Endometrial microvascular endothelial cells (primary cell): ENCODE data around the gene PHACTR4. TPM values are rescaled to one million over a fixed set of nuclear protein-coding genes. Genes with fewer than 3 reads are reported as not detected.
"Not testable (repeated sequence)": the region's sequence is repeated elsewhere in the genome, so short reads cannot be mapped to it uniquely, and the experiment has no call there.

Experiments
- in situ Hi-C: cut with HindIII; loops from 2 replicates; pipeline ENCODE4 v1.10.0; 2017; ENCODE audit warnings: low sequenced_read_pairs, low pct_unique_long_range_greater_than_20kb; ENCODE audit errors: inconsistent ontology term
- total RNA-seq: library from RNA; depleted of rRNA; stranded (reverse); fragments of >200 nt; gene quantifications from one replicate; pipeline ENCODE4 v1.2.3, GENCODE V29; 2015; ENCODE audit errors: inconsistent ontology term

Gene PHACTR4
- total RNA-seq, 1 donor from 2014 or later = 24.5 TPM

DNA sequence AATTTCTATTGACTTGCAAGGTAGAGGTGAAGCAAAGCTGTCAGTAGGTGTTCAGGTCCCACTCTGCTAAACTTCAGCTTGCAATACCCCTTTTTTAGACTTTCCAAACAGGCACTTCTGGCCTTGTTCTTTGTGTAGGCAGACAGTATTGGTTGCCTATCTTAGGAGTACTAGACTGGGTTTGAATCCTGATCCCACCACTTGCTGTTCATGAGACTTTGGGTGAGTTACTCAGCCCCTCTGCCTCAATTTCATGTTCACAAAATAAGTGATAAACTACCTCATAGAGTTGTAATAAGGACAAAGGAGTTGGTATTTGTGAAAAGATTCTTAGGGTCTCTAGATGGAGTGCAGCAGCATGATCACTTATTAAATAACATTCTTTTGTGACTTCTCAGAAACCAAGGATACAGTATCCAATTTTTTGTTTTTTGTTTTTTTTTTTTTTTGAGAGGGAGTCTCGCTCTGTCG, 141.5 kb downstream of the PHACTR4 start:
- in situ Hi-C loops = no loop called here

DNA sequence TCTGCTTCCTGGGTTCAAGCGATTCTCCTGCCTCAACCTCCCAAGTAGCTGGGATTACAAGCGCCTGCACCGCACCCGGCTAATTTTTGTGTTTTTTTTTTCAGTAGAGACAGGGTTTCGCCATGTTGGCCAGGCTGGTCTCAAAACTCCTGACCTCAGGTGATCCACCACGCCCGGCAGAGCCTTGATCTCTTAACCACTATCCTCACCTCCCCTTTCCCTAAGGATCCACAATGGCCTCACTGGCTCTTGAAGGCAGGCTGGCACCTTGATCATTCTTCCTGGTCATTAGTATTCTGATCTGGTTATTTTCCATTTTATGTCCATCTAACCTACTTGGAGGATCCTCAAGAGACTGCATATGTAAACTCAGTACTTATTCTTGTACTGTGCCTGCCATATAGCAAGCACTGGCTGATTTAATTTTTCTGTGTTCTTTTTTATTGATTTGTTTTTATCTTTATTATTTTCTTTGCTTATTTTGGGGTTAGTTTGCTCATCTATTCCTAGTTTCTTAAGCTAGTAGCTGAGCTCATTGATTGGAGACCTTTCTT, 142.6 kb downstream of the PHACTR4 start:
- in situ Hi-C loops = no loop called here

DNA sequence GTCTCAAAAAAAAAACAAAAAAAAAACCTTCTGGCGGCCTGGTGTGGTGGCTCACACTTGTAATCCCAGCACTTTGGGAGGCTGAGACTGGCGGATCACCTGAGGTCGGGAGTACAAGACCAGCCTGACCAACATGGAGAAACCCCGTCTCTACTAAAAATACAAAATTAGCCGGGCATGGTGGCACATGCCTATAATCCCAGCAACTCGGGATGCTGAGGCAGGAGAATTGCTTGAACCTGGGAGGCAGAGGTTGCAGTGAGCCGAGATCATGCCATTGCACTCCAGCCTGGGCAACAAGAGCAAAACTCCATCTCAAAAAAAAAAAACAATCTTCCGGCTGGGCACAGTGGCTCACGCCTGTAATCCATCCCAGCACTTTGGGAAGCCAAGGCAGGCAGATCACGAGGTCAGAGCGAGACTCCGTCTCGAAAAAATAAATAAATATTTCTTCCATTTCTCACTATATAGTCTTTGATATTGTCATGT, 144.9 kb downstream of the PHACTR4 start:
- in situ Hi-C loops = not testable (repeated sequence)

DNA sequence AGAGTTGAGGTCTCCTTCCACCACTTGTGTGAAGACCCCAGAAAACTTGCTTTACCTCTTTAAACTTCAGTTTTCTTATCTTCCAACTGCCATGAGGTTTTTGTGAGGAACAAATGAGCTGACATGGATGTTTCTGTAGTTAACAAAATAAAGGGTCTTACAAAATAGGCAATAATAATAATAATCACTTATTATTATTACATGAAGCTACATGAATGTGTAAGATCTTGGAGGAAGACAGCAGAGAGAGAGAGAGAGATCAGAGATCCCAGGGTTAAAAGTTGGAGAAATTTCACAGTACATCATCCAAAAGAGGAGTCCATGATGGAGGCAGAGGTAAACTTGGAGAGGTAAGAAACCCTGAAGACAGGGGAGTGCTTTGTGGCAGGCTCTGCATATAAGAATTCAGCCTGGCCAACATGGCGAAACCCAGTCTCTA, 147.0 kb downstream of the PHACTR4 start:
- in situ Hi-C loops = no loop called here

DNA sequence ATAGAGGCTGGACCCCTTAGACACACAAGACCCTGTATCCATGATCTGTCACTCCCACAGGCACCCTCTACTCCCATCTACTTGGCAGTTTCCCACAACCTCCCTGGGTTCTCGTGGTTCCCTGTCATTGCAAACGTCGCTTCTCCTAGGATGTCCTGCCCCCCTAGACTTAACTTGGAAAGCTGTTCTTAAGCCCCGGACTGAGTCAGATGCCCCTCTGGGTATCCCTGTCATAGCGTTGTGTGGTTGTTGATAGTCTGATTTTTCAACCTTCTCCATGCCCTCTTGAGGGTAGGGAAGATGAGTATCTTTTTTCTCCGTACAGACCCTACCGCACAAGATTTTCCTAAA, 148.1 kb downstream of the PHACTR4 start:
- in situ Hi-C loops = no loop called here

DNA sequence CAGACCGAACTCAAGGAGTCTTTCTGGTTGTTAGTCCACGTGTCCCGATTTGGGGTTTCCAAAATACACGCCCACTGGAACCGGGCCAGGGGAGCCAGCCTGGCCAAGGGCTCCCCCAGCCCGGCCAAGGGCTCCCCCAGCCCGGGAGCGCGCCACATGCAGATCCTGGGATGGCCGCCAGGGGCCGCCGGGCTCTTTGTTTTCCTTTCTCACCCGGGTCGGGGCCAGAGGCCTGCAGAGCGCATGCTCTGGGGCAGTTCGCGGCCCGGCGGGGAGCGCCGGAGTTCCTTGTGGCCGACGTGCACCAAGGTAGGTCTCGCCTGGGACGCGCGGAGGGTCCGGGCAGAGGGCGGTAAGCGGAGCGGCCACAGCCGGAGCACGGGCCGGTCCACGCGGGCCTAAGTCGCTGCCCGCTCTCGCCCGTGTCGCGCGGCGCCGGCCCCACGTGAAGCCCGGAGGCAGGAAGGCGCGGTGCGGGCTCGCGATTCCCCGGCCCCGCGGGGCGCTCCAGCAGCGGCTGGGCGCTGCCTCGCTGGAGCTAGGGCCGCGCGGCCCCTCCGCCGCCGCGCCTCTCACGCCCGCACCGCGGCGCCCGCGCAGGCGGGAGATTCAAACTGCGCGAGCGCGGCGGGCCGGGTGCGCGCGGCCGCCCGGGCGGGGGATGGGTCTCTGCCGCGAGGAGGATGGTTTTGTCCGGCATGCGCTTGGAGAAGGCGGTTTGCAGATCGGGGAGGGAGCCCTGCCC, 148.6 kb downstream of the PHACTR4 start:
- in situ Hi-C loops = no loop called here

DNA sequence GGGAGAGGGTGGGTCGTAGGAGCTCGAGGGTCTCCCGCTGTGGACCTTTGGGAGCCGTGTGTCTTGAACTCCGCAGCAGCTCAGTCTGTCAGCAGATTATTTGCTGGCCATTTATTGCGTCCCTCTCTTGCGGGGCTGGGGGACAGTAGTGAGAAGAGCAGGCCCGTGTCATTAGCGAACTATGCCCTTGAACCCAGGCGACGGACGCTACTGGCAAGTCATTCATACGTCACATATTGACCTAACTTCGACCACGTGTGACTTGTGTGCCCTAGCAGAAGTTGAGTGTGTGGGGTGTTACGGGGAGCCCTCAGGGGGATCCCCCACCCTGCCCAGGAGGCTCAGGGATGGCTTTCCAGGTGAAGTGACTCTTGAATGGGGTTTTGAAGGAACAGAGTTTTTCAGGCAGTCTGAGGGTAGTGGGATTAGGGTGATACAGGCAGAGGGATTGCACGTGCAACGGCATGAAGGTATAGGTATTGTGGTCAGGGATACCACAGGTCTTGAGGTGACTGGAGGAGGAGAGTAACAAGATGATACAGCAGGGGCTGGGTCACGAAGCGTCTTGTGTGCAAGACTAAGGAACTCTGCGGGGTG, 149.3 kb downstream of the PHACTR4 start:
- in situ Hi-C loops = no loop called here

DNA sequence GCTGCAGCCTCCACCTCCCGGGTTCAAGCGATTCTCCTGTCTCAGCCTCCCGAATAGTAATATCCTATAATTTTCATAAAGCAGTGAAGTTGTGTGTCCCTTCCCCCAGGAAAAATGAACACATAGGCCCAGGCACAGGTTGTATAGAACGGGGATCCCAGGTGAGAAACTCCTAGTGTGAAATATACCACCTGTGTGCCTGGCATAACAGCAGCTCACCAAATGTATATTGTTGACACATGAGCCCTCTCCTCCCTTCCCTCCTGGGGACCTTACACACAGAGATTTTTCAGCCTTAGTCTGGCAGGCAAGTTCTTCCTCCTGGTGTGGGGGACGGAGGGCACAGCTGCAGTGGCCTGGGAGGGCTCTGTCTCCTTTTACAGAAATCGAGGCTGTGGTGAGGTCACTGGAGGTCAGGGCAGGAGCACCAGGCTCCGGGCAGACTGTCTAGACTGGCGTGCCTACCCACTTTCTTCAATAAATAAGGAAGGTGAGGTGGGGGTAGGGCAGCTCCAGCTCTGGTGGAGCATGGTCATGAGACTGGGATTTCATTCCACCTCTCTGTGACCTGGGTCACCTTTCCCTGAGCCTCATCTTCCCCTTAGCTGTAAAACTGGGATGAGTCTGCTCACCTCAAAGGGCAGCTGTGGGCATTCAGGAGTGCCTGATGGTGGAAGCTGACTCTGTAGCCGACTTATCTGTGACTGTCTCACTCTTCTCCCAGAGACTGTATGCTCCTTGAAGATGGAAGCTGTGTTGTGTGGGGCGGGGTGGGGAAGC, 150.6 kb downstream of the PHACTR4 start:
- in situ Hi-C loops = no loop called here

DNA sequence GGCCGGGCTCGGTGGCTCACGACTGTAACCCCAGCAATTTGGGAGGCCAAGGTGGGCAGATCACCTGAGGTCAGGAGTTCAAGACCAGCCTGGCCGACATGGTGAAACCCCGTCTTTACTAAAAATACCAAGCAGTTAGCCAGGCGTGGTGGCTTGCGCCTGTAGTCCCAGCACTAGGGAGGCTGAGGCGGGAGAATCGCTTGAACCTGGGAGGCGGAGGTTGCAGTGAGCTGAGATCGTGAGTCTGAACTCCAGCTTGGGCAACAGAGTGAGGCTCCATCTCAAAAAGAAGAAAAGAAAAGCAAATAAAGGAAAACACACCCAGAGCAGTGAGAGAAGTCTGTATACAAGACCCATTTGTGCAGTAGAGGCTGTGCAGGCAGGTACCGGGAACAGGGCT, 151.3 kb downstream of the PHACTR4 start:
- in situ Hi-C loops = not testable (repeated sequence)

DNA sequence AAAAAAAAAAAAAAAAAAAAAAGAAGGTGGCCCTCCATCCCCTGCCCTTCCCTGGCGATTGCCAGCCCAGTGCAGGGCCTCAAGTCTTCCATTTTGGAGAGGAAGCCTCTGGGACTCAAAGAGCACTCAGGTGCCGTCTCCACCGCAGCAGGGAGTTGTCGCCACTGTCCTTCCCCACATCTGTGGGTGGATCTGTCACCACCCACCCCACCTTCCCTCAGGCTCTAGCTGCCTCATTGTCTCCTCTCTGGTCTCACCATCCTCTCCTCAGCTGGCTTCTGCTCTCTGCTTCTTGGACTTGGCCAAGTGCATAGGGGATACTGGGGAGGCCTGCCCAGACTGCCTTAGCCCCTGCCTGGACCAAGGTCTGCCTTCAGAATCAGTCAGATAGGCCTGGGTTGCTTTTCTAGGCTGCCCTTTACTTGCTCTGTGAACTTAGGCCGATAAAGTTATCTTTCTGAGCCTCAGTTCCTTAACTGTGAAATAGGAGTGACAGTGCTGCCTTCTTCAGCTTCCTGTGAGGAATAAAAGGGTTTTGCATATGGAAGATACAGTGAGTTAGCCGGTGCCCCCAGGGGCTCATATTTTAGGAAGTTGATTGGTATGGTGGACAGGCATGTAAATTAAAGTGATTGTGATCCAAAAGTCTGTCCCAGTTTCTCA, 152.1 kb downstream of the PHACTR4 start:
- in situ Hi-C loops = no loop called here

DNA sequence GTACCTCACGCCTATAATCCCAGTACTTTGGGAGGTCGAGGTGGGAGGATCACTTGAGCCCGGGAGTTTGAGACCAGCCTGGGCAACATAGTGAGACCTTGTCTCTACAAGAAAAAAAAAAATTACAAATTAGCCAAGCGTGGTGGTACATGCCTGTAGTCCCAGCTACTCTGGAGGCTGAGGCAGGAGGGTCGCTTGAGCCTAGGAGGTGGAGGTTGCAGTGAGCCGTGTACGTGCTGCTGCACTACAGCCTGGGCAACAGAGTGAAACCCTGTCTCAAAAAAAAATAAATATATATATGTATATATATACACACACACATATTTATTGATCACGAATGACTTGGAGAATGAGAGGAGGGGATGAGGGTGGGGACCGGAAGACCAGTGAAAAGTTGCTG, 153.0 kb downstream of the PHACTR4 start:
- in situ Hi-C loops = not testable (repeated sequence)

DNA sequence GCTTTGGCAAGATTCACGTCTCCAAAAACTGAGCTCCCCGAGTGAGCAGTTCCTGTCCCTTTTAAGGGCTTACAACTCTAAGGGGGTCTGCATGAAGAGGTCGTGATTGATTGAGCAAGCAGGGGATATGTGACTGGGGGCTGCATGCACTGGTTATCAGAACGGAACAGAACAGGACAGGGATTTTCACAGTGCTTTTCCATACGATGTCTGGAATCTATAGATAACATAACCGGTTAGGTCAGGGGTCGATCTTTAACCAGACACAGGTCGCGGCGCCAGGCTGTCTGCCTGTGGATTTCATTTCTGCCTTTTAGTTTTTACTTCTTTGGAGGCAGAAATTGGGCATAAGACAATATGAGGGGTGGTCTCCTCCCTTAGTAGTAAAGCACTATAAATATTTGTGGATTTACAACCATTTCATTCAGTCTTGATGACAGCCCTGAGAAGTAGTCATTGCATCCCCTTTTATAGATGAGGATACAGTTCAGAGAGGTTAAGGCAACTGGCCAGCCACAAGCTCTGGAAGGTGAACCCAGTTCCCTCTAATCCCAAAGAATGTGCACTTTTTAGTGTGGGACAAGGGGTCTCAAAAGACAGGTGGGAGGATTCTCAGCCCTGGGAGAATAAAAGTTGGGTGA, 155.6 kb downstream of the PHACTR4 start:
- in situ Hi-C loops = not testable (repeated sequence)

DNA sequence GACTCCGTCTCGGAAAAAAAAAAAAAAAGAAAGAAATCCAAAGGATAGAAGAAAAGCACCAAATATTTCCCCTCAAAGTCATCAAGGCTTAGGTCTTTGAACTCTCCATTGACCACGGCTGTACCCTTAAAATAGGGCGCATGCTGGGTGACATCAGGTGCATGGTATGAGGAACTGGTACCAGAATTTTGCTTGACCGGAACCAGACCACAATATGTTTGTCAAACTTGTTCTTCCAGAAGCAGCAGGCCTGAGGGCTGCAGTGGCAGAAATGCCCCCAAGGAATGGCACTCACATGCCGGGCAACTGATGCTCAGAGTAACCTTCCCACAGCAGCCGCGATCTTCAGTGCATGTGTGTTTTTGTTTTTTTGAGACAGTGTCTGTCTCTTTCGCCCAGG, 157.3 kb downstream of the PHACTR4 start:
- in situ Hi-C loops = no loop called here

DNA sequence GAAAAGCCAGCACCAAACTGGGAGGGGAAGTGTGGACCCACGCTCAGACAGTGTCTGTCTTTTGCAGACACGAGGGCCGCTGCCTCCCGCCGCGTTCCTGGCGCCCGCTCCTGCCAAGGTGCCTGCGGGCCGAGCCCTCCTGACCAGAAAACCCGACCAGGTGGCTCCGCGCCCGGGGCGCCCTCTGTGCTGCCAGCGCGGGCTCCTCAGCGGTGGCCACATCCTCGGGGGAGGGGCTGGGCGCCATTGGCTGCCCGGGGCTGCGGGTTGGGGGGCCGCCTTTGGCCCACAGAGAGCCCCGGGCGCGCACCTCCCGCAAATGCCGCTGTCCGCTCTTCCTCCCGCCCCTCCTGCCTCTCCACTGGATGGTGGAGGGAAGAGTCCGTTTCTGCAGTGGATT, 160.9 kb downstream of the PHACTR4 start:
- in situ Hi-C loops = no loop called here

DNA sequence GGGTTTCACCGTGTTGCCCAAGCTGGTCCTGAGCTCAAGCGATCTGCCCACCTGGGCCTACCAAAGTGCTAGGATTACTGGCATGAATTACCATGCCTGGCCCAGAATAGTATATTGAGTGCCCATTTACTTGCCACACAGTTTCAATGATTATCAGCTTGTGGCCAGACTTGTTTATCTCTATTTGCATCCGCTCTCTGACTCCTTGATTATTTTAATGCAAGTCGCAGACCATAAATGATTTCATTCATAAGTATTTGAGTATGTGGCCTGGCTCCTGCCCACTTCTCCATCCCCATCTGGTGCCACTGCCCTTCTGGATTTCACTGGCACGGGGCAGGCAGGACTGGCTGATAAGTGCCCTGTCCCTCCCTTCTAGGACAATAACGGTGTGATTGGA, 165.1 kb downstream of the PHACTR4 start:
- in situ Hi-C loops = no loop called here

DNA sequence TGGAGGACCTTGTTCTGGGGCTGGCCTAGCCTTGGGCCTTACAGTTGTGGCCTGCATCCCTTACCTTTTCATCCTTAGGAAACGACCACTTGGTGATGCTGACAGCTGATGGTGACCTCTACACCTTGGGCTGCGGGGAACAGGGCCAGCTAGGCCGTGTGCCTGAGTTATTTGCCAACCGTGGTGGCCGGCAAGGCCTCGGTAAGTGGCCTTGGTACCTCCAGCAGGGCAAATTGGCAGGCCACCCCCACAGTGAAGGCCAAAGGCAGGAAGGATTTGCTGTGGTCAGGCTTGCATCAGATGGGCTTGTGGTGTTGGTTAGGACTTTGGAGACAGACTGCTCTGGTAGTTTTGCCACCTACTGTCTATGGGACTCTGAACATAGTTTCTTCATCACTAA, 165.6 kb downstream of the PHACTR4 start:
- in situ Hi-C loops = no loop called here

DNA sequence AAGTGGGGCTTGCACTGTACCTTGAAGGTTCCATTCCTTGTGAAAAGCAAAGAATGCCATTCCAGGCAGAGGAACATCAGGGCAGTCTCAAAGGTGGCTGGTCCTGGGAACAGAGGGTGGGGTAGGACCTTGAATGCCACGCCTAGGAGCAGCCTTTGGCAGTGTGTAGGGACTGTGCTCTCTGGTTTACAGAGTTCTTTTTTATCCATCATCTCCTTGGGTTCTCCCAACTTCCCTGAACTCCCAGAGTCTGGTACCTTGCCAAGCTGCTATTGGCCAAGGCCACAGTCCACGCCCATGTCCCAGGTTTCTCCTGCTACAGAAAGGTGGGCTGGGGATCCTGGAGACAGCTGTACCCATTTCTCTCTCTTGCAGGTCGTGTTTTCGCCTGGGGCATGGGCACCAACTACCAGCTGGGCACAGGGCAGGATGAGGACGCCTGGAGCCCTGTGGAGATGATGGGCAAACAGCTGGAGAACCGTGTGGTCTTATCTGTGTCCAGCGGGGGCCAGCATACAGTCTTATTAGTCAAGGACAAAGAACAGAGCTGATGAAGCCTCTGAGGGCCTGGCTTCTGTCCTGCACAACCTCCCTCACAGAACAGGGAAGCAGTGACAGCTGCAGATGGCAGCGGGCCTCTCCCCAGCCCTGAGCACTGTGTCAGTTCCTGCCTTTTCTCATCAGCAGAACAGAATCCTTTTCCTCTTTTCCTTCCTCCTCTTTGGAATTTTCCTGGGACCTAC, 168.1 kb downstream of the PHACTR4 start:
- in situ Hi-C loops = no loop called here

DNA sequence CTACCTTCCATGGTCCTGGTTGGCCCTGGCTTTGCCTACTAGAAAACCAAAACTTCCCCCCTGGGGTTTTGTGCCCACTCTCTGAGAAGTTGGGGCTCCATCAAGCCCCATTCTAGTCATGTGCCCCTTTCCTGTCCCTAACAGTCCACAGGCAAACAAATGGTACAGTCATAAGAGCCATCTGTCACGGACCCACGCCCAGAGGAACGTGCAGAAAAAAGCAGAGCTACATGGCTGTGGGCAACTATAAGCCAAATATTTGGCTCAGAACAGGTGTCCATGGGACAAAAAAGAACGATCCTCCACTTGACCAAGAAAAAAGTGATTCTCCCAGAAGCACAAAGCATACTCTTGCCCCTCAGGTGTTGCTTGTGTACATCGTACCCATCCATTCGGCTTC, 168.7 kb downstream of the PHACTR4 start:
- in situ Hi-C loops = no loop called here
